PFSK-1 (cell line): Measurements from ENCODE around the gene FARSB.

Experiments used
- FOXP2 ChIP-seq: optimal IDR thresholded peaks from 2 replicates; pipeline ENCODE3; 2011; ENCODE audit warnings: borderline replicate concordance, control low read depth, inconsistent platforms; ENCODE audit not compliant: insufficient read depth; ENCODE audit errors: extremely low read length, extremely low read depth
- POLR2AphosphoS5 ChIP-seq: IDR thresholded peaks from 2 replicates; pipeline ENCODE4 v1.6.1; 2012; ENCODE audit warnings: low read depth, mild to moderate bottlenecking, control low read depth, low read length, moderate library complexity
- SIN3A ChIP-seq: IDR thresholded peaks from 2 replicates; pipeline ENCODE4 v1.6.1; 2012; ENCODE audit warnings: mild to moderate bottlenecking, low read length, moderate library complexity, borderline replicate concordance; ENCODE audit not compliant: insufficient read depth
- TAF1 ChIP-seq: IDR thresholded peaks from 2 replicates; pipeline ENCODE4 v1.6.1; 2012; ENCODE audit warnings: low read length, control low read depth, borderline replicate concordance; ENCODE audit not compliant: insufficient read depth
- TF ChIP-seq, protein P1 (sequence below), 2 experiments: IDR thresholded peaks; 2 replicates each; pipeline versions ENCODE4 v1.6.1 to v1.8.0; 2011 to 2012; ENCODE audit warnings: low read depth in 2 of 2, low read length in 2 of 2, control low read depth in 1 of 2, inconsistent platforms in 1 of 2, mild to moderate bottlenecking in 1 of 2, moderate library complexity in 1 of 2; ENCODE audit not compliant: insufficient read depth in 1 of 2

FARSB gene

DNA sequence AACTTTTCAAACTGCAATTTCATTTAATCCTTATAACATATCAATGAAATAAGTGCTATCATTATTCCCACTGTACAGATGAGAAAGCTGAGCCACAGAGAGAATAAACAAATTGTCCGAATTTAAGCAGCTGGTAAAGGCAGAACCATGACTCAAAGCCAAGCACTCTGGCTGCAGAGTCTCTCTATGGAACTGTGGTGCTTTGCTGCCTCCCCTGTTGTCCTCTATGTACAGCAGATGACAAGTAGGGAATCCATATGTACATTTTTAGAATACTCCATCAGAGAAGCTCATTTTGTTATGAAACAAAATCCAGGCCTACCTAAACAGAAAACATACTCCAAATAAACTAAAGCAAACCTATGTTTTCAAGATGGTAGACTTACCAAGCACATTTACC is 45.1 kb downstream of the FARSB start:
- no peak for TF ChIP-seq SIN3A
- TF ChIP-seq TAF1, result no peak
- TF ChIP-seq POLR2AphosphoS5, result no peak
- TF ChIP-seq FOXP2, result no peak
- TF ChIP-seq, protein P1, sequence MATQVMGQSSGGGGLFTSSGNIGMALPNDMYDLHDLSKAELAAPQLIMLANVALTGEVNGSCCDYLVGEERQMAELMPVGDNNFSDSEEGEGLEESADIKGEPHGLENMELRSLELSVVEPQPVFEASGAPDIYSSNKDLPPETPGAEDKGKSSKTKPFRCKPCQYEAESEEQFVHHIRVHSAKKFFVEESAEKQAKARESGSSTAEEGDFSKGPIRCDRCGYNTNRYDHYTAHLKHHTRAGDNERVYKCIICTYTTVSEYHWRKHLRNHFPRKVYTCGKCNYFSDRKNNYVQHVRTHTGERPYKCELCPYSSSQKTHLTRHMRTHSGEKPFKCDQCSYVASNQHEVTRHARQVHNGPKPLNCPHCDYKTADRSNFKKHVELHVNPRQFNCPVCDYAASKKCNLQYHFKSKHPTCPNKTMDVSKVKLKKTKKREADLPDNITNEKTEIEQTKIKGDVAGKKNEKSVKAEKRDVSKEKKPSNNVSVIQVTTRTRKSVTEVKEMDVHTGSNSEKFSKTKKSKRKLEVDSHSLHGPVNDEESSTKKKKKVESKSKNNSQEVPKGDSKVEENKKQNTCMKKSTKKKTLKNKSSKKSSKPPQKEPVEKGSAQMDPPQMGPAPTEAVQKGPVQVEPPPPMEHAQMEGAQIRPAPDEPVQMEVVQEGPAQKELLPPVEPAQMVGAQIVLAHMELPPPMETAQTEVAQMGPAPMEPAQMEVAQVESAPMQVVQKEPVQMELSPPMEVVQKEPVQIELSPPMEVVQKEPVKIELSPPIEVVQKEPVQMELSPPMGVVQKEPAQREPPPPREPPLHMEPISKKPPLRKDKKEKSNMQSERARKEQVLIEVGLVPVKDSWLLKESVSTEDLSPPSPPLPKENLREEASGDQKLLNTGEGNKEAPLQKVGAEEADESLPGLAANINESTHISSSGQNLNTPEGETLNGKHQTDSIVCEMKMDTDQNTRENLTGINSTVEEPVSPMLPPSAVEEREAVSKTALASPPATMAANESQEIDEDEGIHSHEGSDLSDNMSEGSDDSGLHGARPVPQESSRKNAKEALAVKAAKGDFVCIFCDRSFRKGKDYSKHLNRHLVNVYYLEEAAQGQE (IDR thresholded peaks at IDR 0.05; ENCODE audit: insufficient read depth in 1 of 2, low read depth in 2 of 2, low read length in 2 of 2), result no peak

DNA sequence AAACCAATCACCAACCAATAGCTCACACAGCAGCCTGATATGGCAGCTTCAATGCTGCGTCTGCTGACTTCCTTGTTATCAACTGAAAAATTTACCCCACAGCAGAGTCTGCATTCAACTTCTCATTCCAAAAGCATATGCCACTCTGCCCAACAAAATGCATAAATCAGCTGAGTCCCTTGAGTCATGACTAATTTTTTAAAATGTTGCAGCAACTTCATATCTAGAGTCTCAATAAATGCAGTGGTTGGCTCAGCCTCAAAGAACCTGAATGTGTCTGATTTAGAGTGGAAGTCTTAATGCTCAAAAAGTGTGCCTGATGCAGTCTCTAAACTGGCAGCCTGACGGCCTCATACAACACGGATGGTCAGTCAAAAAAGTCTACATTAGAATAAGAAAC is 46.5 kb downstream of the FARSB start:
- TF ChIP-seq TAF1, result no peak
- no peak for TF ChIP-seq SIN3A
- TF ChIP-seq FOXP2, result no peak
- TF ChIP-seq, protein P1 (IDR thresholded peaks at IDR 0.05; ENCODE audit: insufficient read depth in 1 of 2, low read depth in 2 of 2, low read length in 2 of 2), result no peak
- no peak for TF ChIP-seq POLR2AphosphoS5

DNA sequence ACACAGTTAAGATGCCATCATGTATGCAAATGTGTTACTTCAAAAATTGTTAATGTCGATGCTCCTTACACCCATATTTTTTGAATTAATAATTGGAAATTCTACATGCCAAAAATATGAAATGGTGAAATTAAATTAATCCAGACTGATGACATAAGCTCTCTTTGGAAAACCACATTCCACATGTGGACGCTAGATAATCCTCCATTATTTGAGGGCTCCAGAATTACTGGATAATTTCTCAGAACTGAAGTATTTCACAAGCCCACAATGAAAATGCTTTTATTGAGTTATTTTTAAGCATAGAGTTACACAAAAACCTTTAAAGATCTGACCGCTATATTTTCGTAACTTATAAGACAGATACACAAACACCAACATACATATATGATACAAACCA is 47.8 kb downstream of the FARSB start:
- TF ChIP-seq FOXP2 (no peak), TAF1 (no peak), POLR2AphosphoS5 (no peak), SIN3A (no peak)
- TF ChIP-seq, protein P1 (IDR thresholded peaks at IDR 0.05; ENCODE audit: insufficient read depth in 1 of 2, low read depth in 2 of 2, low read length in 2 of 2), result no peak

DNA sequence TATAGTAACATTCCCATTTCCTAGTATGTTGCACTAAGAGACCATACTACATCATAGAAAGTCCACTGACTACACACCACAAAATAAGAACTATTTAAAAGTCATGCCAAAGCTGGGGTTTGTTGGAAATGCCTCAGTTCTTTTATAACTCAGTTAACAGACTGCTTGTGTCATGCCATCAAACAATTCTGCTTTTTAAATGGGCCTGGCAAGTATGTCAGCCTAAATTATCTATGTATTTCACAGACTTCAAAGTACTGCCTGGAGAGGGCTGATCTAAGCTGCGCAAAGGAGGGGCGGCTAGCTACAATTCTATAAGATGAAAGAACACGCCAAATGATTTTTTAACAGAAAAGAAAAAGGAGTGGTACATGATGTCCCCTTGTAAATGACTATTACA is 49.6 kb downstream of the FARSB start:
- TF ChIP-seq SIN3A (no peak), POLR2AphosphoS5 (no peak), FOXP2 (no peak), TAF1 (no peak)
- TF ChIP-seq, protein P1 (IDR thresholded peaks at IDR 0.05; ENCODE audit: insufficient read depth in 1 of 2, low read depth in 2 of 2, low read length in 2 of 2), result no peak
